ENCODE results near the gene DDN.

The DDN gene

GRCh38 chr12:49036029-49036428 is 36.9 kb upstream of the DDN start:
- no peak overlapping the region for H3K4me3 ChIP-seq (ENCODE audit: insufficient read length, low read depth)
- no peak overlapping the region for H3K9ac ChIP-seq (ENCODE audit: insufficient read length, low read depth)
- DNase-seq (ENCODE audit: low read depth, low spot score), result no peak
- H3K4me1 ChIP-seq (ENCODE audit: insufficient read depth, insufficient read length), result no peaks in the 10 kb centered on the region
- TF ChIP-seq ZNF274 (IDR thresholded peaks at IDR 0.05; ENCODE audit: low read depth, low read length), result no peak
- no peak for TF ChIP-seq YY1 (IDR thresholded peaks at IDR 0.05; ENCODE audit: insufficient read depth, insufficient read length)
- no peak for TF ChIP-seq SUZ12 (IDR thresholded peaks at IDR 0.05; ENCODE audit: extremely low read depth, insufficient read depth, insufficient read length)
- peaks cover 97% of the 10 kb centered on the region for H3K36me3 ChIP-seq (ENCODE audit: insufficient read depth, insufficient read length, low read length)
- no peaks in the 10 kb centered on the region for H3K27me3 ChIP-seq (ENCODE audit: insufficient read depth, insufficient read length)
- no peaks in the 10 kb centered on the region for H3K9me3 ChIP-seq (ENCODE audit: insufficient read depth, low read length)

GRCh38 chr12:49034286-49034622 is 35.1 kb upstream of the DDN start:
- Histone ChIP-seq H3K4me1 (ENCODE audit: insufficient read depth, insufficient read length) (no peaks in the 10 kb centered on the region), H3K27me3 (ENCODE audit: insufficient read depth, insufficient read length) (no peaks in the 10 kb centered on the region), H3K9me3 (ENCODE audit: insufficient read depth, low read length) (no peaks in the 10 kb centered on the region), H3K9ac (ENCODE audit: insufficient read length, low read depth) (no peak overlapping the region), H3K36me3 (ENCODE audit: insufficient read depth, insufficient read length, low read length) (peaks cover 97% of the 10 kb centered on the region), H3K4me3 (ENCODE audit: insufficient read length, low read depth) (no peak overlapping the region)
- no peak for DNase-seq (ENCODE audit: low read depth, low spot score)
- no peak for TF ChIP-seq SUZ12 (IDR thresholded peaks at IDR 0.05; ENCODE audit: extremely low read depth, insufficient read depth, insufficient read length)
- TF ChIP-seq YY1 (IDR thresholded peaks at IDR 0.05; ENCODE audit: insufficient read depth, insufficient read length), result no peak
- TF ChIP-seq ZNF274 (IDR thresholded peaks at IDR 0.05; ENCODE audit: low read depth, low read length), result no peak

- no peak for TF ChIP-seq ZNF274 (IDR thresholded peaks at IDR 0.05; ENCODE audit: low read depth, low read length)
- TF ChIP-seq SUZ12 (IDR thresholded peaks at IDR 0.05; ENCODE audit: extremely low read depth, insufficient read depth, insufficient read length), result no peak
- TF ChIP-seq YY1 (IDR thresholded peaks at IDR 0.05; ENCODE audit: insufficient read depth, insufficient read length), result no peak
- no peak for DNase-seq (ENCODE audit: low read depth, low spot score)
- Histone ChIP-seq H3K36me3 (ENCODE audit: insufficient read depth, insufficient read length, low read length) (peaks cover 97% of the 10 kb centered on the region), H3K9ac (ENCODE audit: insufficient read length, low read depth) (no peak overlapping the region), H3K9me3 (ENCODE audit: insufficient read depth, low read length) (no peaks in the 10 kb centered on the region), H3K4me1 (ENCODE audit: insufficient read depth, insufficient read length) (no peaks in the 10 kb centered on the region), H3K4me3 (ENCODE audit: insufficient read length, low read depth) (no peak overlapping the region), H3K27me3 (ENCODE audit: insufficient read depth, insufficient read length) (no peaks in the 10 kb centered on the region)
These were observed 34.6 kb upstream of the DDN start for GRCh38 chr12:49033611-49034285.

- Histone ChIP-seq H3K9ac (ENCODE audit: insufficient read length, low read depth) (no peak overlapping the region), H3K4me1 (ENCODE audit: insufficient read depth, insufficient read length) (no peaks in the 10 kb centered on the region), H3K4me3 (ENCODE audit: insufficient read length, low read depth) (no peak overlapping the region), H3K27me3 (ENCODE audit: insufficient read depth, insufficient read length) (no peaks in the 10 kb centered on the region), H3K36me3 (ENCODE audit: insufficient read depth, insufficient read length, low read length) (peaks cover 97% of the 10 kb centered on the region), H3K9me3 (ENCODE audit: insufficient read depth, low read length) (no peaks in the 10 kb centered on the region)
- TF ChIP-seq SUZ12 (IDR thresholded peaks at IDR 0.05; ENCODE audit: extremely low read depth, insufficient read depth, insufficient read length) (no peak), ZNF274 (IDR thresholded peaks at IDR 0.05; ENCODE audit: low read depth, low read length) (no peak), YY1 (IDR thresholded peaks at IDR 0.05; ENCODE audit: insufficient read depth, insufficient read length) (no peak)
- no peak for DNase-seq (ENCODE audit: low read depth, low spot score)
These were observed 33.7 kb upstream of the DDN start for GRCh38 chr12:49032679-49033447.

- H3K4me1 ChIP-seq (ENCODE audit: insufficient read depth, insufficient read length), result no peaks in the 10 kb centered on the region
- DNase-seq (ENCODE audit: low read depth, low spot score), result no peak
- peaks cover 97% of the 10 kb centered on the region for H3K36me3 ChIP-seq (ENCODE audit: insufficient read depth, insufficient read length, low read length)
- no peak overlapping the region for H3K9ac ChIP-seq (ENCODE audit: insufficient read length, low read depth)
- H3K4me3 ChIP-seq (ENCODE audit: insufficient read length, low read depth), result no peak overlapping the region
- H3K9me3 ChIP-seq (ENCODE audit: insufficient read depth, low read length), result no peaks in the 10 kb centered on the region
- TF ChIP-seq SUZ12 (IDR thresholded peaks at IDR 0.05; ENCODE audit: extremely low read depth, insufficient read depth, insufficient read length) (no peak), YY1 (IDR thresholded peaks at IDR 0.05; ENCODE audit: insufficient read depth, insufficient read length) (no peak), ZNF274 (IDR thresholded peaks at IDR 0.05; ENCODE audit: low read depth, low read length) (no peak)
- no peaks in the 10 kb centered on the region for H3K27me3 ChIP-seq (ENCODE audit: insufficient read depth, insufficient read length)
These were observed 33.1 kb upstream of the DDN start for GRCh38 chr12:49032276-49032675.

- TF ChIP-seq SUZ12 (IDR thresholded peaks at IDR 0.05; ENCODE audit: extremely low read depth, insufficient read depth, insufficient read length), result no peak
- no peak for TF ChIP-seq YY1 (IDR thresholded peaks at IDR 0.05; ENCODE audit: insufficient read depth, insufficient read length)
- TF ChIP-seq ZNF274 (IDR thresholded peaks at IDR 0.05; ENCODE audit: low read depth, low read length), result no peak
- peaks cover 97% of the 10 kb centered on the region for H3K36me3 ChIP-seq (ENCODE audit: insufficient read depth, insufficient read length, low read length)
These were observed 32.5 kb upstream of the DDN start for GRCh38 chr12:49031573-49032161.

More at GRCh38 chr12:49031573-49032161, 32.5 kb upstream of the DDN start:
- H3K9me3 ChIP-seq (ENCODE audit: insufficient read depth, low read length), result no peaks in the 10 kb centered on the region
- no peaks in the 10 kb centered on the region for H3K4me1 ChIP-seq (ENCODE audit: insufficient read depth, insufficient read length)
- DNase-seq (ENCODE audit: low read depth, low spot score), result no peak
- no peaks in the 10 kb centered on the region for H3K27me3 ChIP-seq (ENCODE audit: insufficient read depth, insufficient read length)
- no peak overlapping the region for H3K9ac ChIP-seq (ENCODE audit: insufficient read length, low read depth)
- H3K4me3 ChIP-seq (ENCODE audit: insufficient read length, low read depth), result no peak overlapping the region

Measured in NT2/D1 (cell line).